Lung (tissue), 12 donors: ENCODE results near the gene ITGA3. TPM values are rescaled to one million over a fixed set of nuclear protein-coding genes. Genes with fewer than 3 reads are reported as not detected.

ENCODE experiments used
- ATAC-seq: fragments of 200-7000 bp; cut with Tn5 transposase; one replicate; pipeline ENCODE4 v1.9.1; 2020; ENCODE audit warnings: moderate number of reproducible peaks; ENCODE audit not compliant: insufficient read depth, low FRiP score
- DNase-seq, 3 donors: peaks; one replicate each; pipeline ENCODE4 v3.0.0-alpha.2; 2013 to 2017
- H3K27ac ChIP-seq, 2 donors: one replicate each; pipeline ENCODE4 v1.5.1; 2013; ENCODE audit warnings: mild to moderate bottlenecking in 2 of 2, moderate library complexity in 2 of 2, control low read depth in 1 of 2, inconsistent platforms in 1 of 2, low read depth in 1 of 2, low read length in 1 of 2
- H3K27me3 ChIP-seq, 3 donors: one replicate each; pipeline ENCODE4 v1.5.1; 2013; ENCODE audit warnings: low read length in 2 of 3; ENCODE audit not compliant: control insufficient read depth in 3 of 3, insufficient read depth in 3 of 3
- H3K36me3 ChIP-seq, 4 donors: one replicate each; pipeline ENCODE4 v1.5.1; 2013; ENCODE audit warnings: low read length in 4 of 4, mild to moderate bottlenecking in 1 of 4, moderate library complexity in 1 of 4; ENCODE audit not compliant: control insufficient read depth in 4 of 4, insufficient read depth in 4 of 4
- H3K4me1 ChIP-seq, 5 donors: one replicate each; pipeline ENCODE4 v1.5.1; 2013; ENCODE audit warnings: low read length in 5 of 5, mild to moderate bottlenecking in 2 of 5, moderate library complexity in 1 of 5; ENCODE audit not compliant: control insufficient read depth in 5 of 5, insufficient read depth in 5 of 5
- H3K4me3 ChIP-seq: one replicate; pipeline ENCODE4 v1.5.1; 2013; ENCODE audit warnings: mild to moderate bottlenecking, control low read depth, moderate library complexity
- H3K9ac ChIP-seq, 2 donors: one replicate each; pipeline ENCODE4 v1.5.1; 2013; ENCODE audit warnings: low read length in 2 of 2, control low read depth in 1 of 2; ENCODE audit not compliant: insufficient read depth in 1 of 2
- H3K9me3 ChIP-seq, 4 donors: one replicate each; pipeline ENCODE4 v1.5.1; 2013; ENCODE audit warnings: low read length in 3 of 4, mild to moderate bottlenecking in 1 of 4, moderate library complexity in 1 of 4; ENCODE audit not compliant: control insufficient read depth in 4 of 4, insufficient read depth in 3 of 4
- WGBS, 2 donors: extraction: QIAGEN DNeasy Blood & Tissue Kit; methylation state at CpG; one replicate each; pipeline ENCODE4 v1.1.7; 2013; 5-methylcytosine and 5-hydroxymethylcytosine counted together
- polyA plus RNA-seq, 2 donors: library from polyadenylated mRNA; stranded (reverse); fragments of 200-250 nt; gene quantifications; one replicate each; pipeline ENCODE4 v1.2.1, GENCODE V29; 2013
- total RNA-seq, 2 donors: library from RNA; depleted of rRNA in 1 of 2; stranded (reverse); fragments of >200 nt in 1 of 2; gene quantifications; one replicate each; pipeline ENCODE4 v1.2.1, GENCODE V29; 2014 to 2021
- TF ChIP-seq, protein P1 (sequence below): IDR thresholded peaks from 2 replicates; pipeline ENCODE4 v1.5.1; 2012; ENCODE audit warnings: mild to moderate bottlenecking; ENCODE audit errors: control extremely low read depth, extremely low read depth
- donor health status: control.
- donor health status: control.
- donor health status: Bipolar disorder and iron deficiency.
- donor health status: healthy.
- donor health status: DM: yes; HTN: yes; CAD: no.

The ITGA3 gene
- total and polyA plus RNA-seq, 4 donors: 83.9 to 204 (median 133) TPM

DNA sequence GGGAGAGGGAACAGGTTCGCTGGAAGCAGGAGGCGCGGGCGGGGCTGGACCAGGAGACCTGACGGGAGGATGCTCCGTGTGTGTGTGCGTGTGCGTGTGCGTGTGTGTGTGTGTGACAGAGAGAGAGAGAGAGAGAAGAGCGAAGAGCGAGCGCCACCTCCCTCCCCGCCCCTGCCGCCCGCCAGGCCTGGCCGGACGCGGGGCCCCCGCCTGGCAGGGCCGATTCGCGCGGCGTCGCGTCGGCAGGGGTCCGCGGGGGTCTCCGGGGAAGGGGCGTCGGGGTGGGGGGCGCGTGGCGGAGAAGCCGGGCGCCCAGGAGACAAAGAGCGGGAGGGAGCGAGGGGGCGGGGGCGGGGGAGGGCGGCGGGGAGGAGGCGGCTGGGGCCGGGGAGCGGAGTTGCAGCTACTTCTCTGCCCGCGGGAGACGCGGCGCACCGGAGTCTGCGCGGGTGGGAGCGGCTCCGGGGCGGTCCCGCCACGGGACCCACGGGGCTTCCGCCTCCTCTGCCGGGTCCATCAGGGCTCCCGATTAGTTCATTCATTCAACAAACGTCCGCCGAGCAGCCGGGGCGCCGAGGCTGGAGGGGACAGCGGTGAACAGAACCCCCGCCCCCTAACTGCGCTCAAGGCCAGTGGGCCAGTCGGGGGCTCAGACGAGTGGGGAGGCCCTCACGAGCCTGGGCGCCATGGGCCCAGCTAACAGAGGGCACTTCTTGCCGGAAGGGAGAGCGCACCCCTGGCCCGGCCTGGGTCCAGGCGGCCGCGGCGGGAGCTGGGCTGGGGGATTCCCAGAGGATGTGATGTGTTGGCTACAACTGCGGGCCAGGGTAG is 74.0 kb downstream of the ITGA3 start, which contains the start of gene SAMD14:
SAMD14 (minus strand) TSS at position 433 of the 831 bp plus-strand sequence. CDS start 5,201 bp downstream, outside the sequence.
- ATAC-seq (peak; percentile 5), DNase-seq (peak; percentile 63 to 71 (median 71))
- Histone ChIP-seq H3K4me1 (peaks cover 0 to 8% (median 7%) of the 10 kb centered on the region in 5 donors), H3K9ac (no peak within 1 kb of the TSS), H3K36me3 (peaks cover 0 to 7% (median 3%) of the 10 kb centered on the region in 4 donors), H3K9me3 (no peaks in the 10 kb centered on the region), H3K27me3 (no peaks in the 10 kb centered on the region), H3K27ac (peak within 1 kb of the TSS in 1 of 2 donors; percentile 78), H3K4me3 (peak within 1 kb of the TSS; percentile 34)
- TF ChIP-seq, protein P1, sequence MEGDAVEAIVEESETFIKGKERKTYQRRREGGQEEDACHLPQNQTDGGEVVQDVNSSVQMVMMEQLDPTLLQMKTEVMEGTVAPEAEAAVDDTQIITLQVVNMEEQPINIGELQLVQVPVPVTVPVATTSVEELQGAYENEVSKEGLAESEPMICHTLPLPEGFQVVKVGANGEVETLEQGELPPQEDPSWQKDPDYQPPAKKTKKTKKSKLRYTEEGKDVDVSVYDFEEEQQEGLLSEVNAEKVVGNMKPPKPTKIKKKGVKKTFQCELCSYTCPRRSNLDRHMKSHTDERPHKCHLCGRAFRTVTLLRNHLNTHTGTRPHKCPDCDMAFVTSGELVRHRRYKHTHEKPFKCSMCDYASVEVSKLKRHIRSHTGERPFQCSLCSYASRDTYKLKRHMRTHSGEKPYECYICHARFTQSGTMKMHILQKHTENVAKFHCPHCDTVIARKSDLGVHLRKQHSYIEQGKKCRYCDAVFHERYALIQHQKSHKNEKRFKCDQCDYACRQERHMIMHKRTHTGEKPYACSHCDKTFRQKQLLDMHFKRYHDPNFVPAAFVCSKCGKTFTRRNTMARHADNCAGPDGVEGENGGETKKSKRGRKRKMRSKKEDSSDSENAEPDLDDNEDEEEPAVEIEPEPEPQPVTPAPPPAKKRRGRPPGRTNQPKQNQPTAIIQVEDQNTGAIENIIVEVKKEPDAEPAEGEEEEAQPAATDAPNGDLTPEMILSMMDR: no peak
- 1 to 2% methylated on average over 43 to 84 of the region's 84 CpGs for WGBS, 2 donors

- TF ChIP-seq, protein P1: no peak
- peaks cover 0 to 14% (median 4%) of the 10 kb centered on the region in 4 donors for H3K36me3 ChIP-seq
- 48 to 51% methylated on average over 19 of the region's 19 CpGs for WGBS, 2 donors
- H3K9ac ChIP-seq: no peak overlapping the region
- H3K27ac ChIP-seq: peak overlapping the region in 1 of 2 donors; percentile 62
- H3K27me3 ChIP-seq: no peaks in the 10 kb centered on the region
- no peak for ATAC-seq
- H3K4me3 ChIP-seq: no peak overlapping the region
- no peak for DNase-seq
- H3K4me1 ChIP-seq: peaks cover 0 to 8% (median 7%) of the 10 kb centered on the region in 5 donors
- H3K9me3 ChIP-seq: no peaks in the 10 kb centered on the region
Observed at GRCh38 chr17:50130559-50131305, 74.8 kb downstream of the ITGA3 start.

DNA sequence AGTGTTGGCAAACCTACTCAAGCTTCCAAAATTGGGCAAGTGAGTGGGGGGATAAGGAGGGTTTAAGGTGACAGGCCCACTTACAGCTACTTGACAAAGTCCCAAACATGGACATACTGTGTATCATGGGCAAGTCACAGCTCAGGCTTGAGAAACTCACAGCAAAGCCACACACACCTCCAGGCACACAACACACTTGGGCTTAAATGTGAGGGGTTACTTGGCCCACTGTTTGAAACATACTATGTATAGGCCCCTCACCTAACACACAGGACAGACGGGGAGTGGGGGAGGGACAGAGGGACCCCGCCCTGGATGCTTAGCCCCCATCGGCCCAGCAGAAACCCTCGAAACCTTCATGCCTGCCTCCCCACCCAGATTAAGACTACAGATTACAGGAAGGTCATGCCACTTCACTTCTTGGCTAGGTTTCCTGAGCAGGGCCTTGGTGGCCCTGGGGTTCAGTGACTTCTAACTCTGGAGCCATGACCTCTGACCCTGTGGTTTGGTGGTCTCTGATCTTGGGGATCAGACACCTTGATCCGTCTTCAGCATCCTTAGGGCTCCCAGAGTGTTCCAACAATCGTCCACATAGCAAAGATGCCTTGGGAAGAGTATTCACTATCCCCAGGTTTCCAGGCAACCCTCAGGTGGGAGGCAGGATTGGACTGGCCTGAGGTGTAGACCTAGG is 76.3 kb downstream of the ITGA3 start:
- DNase-seq (no peak), ATAC-seq (no peak)
- no peaks in the 10 kb centered on the region for H3K27me3 ChIP-seq
- H3K4me1 ChIP-seq: peaks cover 0 to 8% (median 7%) of the 10 kb centered on the region in 5 donors
- WGBS, 2 donors: 80 to 83% methylated on average over 6 of the region's 6 CpGs
- H3K27ac ChIP-seq: peak overlapping the region in 1 of 2 donors; percentile 88
- H3K36me3 ChIP-seq: peaks cover 2 to 29% (median 11%) of the 10 kb centered on the region in 4 donors
- no peak overlapping the region for H3K9ac ChIP-seq
- TF ChIP-seq, protein P1: no peak
- no peak overlapping the region for H3K4me3 ChIP-seq
- no peaks in the 10 kb centered on the region for H3K9me3 ChIP-seq
